ENCODE measurements around the gene MEGF11.

MEGF11 gene

GRCh38 chr15:65863106-65863505, 390.4 kb downstream of the MEGF11 start:
- no peak overlapping the region for H3K4me3 ChIP-seq (ENCODE audit: low read length)
- no peak for TF ChIP-seq ZNF274 (IDR thresholded peaks at IDR 0.05; ENCODE audit: low read depth, low read length)

GRCh38 chr15:65862682-65863081, 390.9 kb downstream of the MEGF11 start:
- no peak for TF ChIP-seq ZNF274 (IDR thresholded peaks at IDR 0.05; ENCODE audit: low read depth, low read length)
- H3K4me3 ChIP-seq (ENCODE audit: low read length), result no peak overlapping the region

GRCh38 chr15:65857718-65858402, 395.7 kb downstream of the MEGF11 start:
- no peak for TF ChIP-seq ZNF274 (IDR thresholded peaks at IDR 0.05; ENCODE audit: low read depth, low read length)
- H3K4me3 ChIP-seq (ENCODE audit: low read length), result no peak overlapping the region

DNA sequence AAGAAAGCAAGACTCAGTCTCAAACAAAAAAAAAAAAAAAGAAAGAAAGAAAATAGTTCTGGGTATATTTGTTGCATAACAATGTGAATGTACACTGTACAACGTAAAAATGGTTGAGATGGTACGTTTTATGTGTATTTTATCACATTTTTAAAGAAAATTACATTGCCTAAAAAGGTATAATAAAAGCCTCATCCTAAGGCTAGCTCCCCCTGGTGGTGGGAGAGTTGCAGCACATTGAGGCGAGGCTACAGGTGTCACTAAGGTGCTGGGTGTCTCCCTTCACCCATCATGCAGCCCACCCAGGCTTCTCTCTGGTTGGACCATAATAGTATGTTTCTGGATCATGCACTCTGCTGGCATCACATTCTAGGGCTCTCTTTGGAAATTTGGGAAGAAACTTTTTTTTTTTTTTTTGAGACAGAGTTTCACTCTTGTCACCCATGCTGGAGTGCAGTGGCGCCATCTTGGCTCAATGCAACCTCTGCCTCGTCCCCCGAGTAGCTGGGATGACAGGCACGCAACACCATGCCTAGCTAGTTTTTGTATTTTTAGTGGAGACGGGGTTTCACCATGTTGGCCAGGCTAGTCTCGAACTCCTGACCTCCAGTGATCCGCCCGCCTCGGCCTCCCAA, 396.6 kb downstream of the MEGF11 start:
- no peak overlapping the region for H3K4me3 ChIP-seq (ENCODE audit: low read length)
- TF ChIP-seq ZNF274 (IDR thresholded peaks at IDR 0.05; ENCODE audit: low read depth, low read length), result no peak

- no peak overlapping the region for H3K4me3 ChIP-seq (ENCODE audit: low read length)
- TF ChIP-seq ZNF274 (IDR thresholded peaks at IDR 0.05; ENCODE audit: low read depth, low read length), result no peak
Observed at GRCh38 chr15:65851981-65852380, 401.6 kb downstream of the MEGF11 start.

- H3K4me3 ChIP-seq (ENCODE audit: low read length), result no peak overlapping the region
- no peak for TF ChIP-seq ZNF274 (IDR thresholded peaks at IDR 0.05; ENCODE audit: low read depth, low read length)
Observed at GRCh38 chr15:65847989-65848388, 405.6 kb downstream of the MEGF11 start.

GRCh38 chr15:65845826-65846519, 407.6 kb downstream of the MEGF11 start:
- no peak overlapping the region for H3K4me3 ChIP-seq (ENCODE audit: low read length)
- TF ChIP-seq ZNF274 (IDR thresholded peaks at IDR 0.05; ENCODE audit: low read depth, low read length), result no peak

Data from GM08714 (cell line).